22Rv1 (cell line): ENCODE results near the gene COL10A1.

ENCODE experiments used
- ZFX ChIP-seq: fragments of 450-650 bp; IDR thresholded peaks from 2 replicates; pipeline ENCODE4 v1.6.1; 2017; ENCODE audit warnings: antibody characterized with exemption, borderline replicate concordance
- TF ChIP-seq, protein P1 (sequence below): fragments of 450-650 bp; IDR thresholded peaks from 2 replicates; pipeline ENCODE4 v1.5.1; 2017; ENCODE audit warnings: mild to moderate bottlenecking

DNA sequence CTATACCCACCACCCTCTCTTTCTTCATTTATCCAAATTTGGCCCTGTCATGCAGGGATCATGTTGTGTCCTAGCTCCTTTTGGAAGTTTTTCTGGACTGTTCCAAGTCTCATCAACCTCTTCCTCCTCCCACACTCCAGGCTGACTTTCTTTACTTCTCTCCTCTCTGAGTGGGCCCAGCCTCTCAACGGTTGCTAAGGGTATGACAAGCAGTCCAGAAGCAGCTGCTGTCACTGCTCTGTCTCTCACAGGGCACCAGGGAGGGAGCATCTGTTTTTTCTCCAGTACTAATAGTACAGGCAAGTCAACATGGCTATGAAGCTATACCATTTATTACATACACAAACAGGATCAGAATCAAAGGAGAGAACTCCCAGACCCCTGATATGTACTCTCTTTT, 17.1 kb downstream of the COL10A1 start:
- TF ChIP-seq, protein P1, sequence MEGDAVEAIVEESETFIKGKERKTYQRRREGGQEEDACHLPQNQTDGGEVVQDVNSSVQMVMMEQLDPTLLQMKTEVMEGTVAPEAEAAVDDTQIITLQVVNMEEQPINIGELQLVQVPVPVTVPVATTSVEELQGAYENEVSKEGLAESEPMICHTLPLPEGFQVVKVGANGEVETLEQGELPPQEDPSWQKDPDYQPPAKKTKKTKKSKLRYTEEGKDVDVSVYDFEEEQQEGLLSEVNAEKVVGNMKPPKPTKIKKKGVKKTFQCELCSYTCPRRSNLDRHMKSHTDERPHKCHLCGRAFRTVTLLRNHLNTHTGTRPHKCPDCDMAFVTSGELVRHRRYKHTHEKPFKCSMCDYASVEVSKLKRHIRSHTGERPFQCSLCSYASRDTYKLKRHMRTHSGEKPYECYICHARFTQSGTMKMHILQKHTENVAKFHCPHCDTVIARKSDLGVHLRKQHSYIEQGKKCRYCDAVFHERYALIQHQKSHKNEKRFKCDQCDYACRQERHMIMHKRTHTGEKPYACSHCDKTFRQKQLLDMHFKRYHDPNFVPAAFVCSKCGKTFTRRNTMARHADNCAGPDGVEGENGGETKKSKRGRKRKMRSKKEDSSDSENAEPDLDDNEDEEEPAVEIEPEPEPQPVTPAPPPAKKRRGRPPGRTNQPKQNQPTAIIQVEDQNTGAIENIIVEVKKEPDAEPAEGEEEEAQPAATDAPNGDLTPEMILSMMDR = no peak
- TF ChIP-seq ZFX = no peak
